ENCODE measurements around the gene FIZ1.

FIZ1 gene

GRCh38 chr19:55642153-55643002 is 43.1 kb upstream of the FIZ1 start:
- H3K27ac ChIP-seq (ENCODE audit: low read depth, low read length), result peak overlapping the region; percentile 52
- H3K4me1 ChIP-seq (ENCODE audit: control insufficient read depth, insufficient read depth, low read length, unreplicated experiment), result peaks cover 9% of the 10 kb centered on the region
- H3K4me3 ChIP-seq (ENCODE audit: low read depth, low read length), result peak overlapping the region; percentile 96
- no peaks in the 10 kb centered on the region; the same call in 1 of the 2 replicates for H3K36me3 ChIP-seq (ENCODE audit: insufficient read depth, low read length)
- H3K27me3 ChIP-seq (ENCODE audit: insufficient read depth, low read length), result no peaks in the 10 kb centered on the region
- H3K79me2 ChIP-seq (ENCODE audit: control insufficient read depth, insufficient read depth, low read length, unreplicated experiment), result peaks cover 36% of the 10 kb centered on the region
- H2AFZ ChIP-seq (ENCODE audit: low read length, unreplicated experiment), result no peak overlapping the region

DNA sequence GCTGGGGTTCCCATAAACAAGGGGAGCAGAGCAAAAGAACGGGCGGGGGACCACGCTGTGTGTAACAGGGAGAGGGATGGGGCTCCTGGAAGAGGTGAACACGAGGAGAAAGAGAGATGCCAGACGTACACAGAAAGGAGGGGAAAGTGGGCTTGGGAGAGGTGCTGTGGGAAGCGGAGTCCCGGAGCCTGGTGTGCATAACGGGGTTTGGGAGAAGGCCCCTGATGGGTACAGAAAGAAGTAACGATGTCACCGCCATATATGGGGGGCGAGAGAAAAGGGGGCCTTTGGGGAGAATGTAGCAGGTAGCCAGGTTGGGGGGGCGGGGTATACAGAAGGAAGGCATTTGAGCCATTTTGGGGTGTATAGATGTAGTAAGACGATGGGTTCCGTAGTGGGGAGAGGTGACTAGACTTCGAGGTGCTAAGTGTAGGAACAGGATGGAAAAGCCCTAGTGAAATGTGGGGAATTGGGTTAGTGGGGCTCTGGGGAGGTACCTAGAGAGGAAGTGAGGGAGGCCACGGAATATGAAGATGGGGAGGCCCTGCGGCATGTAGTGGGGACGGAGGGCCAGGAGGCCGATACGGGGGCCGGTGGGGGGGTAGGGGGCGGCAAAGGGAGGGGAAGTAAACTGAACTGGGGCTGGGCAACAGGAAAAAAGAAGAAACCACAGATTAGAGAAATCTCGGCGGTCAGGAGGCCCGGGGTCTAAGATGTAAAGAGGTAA is 42.3 kb upstream of the FIZ1 start:
- Histone ChIP-seq H3K36me3 (ENCODE audit: insufficient read depth, low read length) (no peaks in the 10 kb centered on the region; the same call in 1 of the 2 replicates), H3K27ac (ENCODE audit: low read depth, low read length) (peak overlapping the region; percentile 86), H2AFZ (ENCODE audit: low read length, unreplicated experiment) (no peak overlapping the region), H3K4me1 (ENCODE audit: control insufficient read depth, insufficient read depth, low read length, unreplicated experiment) (peaks cover 7% of the 10 kb centered on the region), H3K4me3 (ENCODE audit: low read depth, low read length) (peak overlapping the region; percentile 96), H3K79me2 (ENCODE audit: control insufficient read depth, insufficient read depth, low read length, unreplicated experiment) (peaks cover 40% of the 10 kb centered on the region), H3K27me3 (ENCODE audit: insufficient read depth, low read length) (no peaks in the 10 kb centered on the region)

- H2AFZ ChIP-seq (ENCODE audit: low read length, unreplicated experiment), result no peak within 1 kb of the TSS
Observed at GRCh38 chr19:55640577-55641425, 41.5 kb upstream of the FIZ1 start, which contains the start of gene ZNF580. TSS of gene ZNF580 (plus strand) at chr19:55641002. CDS start at chr19:55642509, 1,507 bp downstream.

DNA sequence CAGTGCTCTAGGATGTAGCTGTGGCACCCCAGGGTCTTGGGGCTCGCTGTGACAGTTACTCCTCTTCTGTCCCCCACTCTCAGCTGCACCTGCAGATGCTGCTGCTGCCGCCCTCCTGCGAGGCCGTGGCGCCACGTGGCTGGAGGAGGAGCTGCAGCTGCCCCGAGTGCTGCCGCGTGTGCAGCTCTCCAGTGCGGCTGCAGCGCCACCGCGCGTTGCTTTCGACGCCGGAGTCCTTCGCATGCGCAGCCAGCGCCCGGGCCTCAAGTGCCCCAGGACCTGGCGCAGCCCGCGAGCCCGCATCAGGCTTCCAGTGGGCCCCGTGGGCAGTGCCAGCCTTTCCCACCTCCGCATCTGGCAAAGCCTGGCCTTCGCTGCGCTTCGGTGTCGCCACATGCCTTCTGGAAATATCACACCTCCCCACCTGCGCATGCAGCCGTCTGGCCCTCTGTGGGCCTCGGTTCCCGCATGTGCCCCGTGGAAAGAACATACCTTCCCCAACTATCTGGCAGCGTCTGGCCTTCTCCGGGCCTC is 40.8 kb upstream of the FIZ1 start:
- Histone ChIP-seq H3K4me1 (ENCODE audit: control insufficient read depth, insufficient read depth, low read length, unreplicated experiment) (peaks cover 5% of the 10 kb centered on the region), H3K27ac (ENCODE audit: low read depth, low read length) (peak overlapping the region; percentile 86), H2AFZ (ENCODE audit: low read length, unreplicated experiment) (no peak overlapping the region), H3K27me3 (ENCODE audit: insufficient read depth, low read length) (no peaks in the 10 kb centered on the region), H3K36me3 (ENCODE audit: insufficient read depth, low read length) (no peaks in the 10 kb centered on the region; the same call in 1 of the 2 replicates), H3K4me3 (ENCODE audit: low read depth, low read length) (peak overlapping the region; percentile 96), H3K79me2 (ENCODE audit: control insufficient read depth, insufficient read depth, low read length, unreplicated experiment) (peaks cover 48% of the 10 kb centered on the region)

More at GRCh38 chr19:55640577-55641425, 41.5 kb upstream of the FIZ1 start, which contains the start of gene ZNF580:
- Histone ChIP-seq H3K27me3 (ENCODE audit: insufficient read depth, low read length) (no peaks in the 10 kb centered on the region), H3K36me3 (ENCODE audit: insufficient read depth, low read length) (no peaks in the 10 kb centered on the region; the same call in 1 of the 2 replicates), H3K27ac (ENCODE audit: low read depth, low read length) (peak within 1 kb of the TSS; percentile 86), H3K4me3 (ENCODE audit: low read depth, low read length) (peak within 1 kb of the TSS; percentile 96), H3K4me1 (ENCODE audit: control insufficient read depth, insufficient read depth, low read length, unreplicated experiment) (peaks cover 7% of the 10 kb centered on the region), H3K79me2 (ENCODE audit: control insufficient read depth, insufficient read depth, low read length, unreplicated experiment) (peaks cover 47% of the 10 kb centered on the region)

DNA sequence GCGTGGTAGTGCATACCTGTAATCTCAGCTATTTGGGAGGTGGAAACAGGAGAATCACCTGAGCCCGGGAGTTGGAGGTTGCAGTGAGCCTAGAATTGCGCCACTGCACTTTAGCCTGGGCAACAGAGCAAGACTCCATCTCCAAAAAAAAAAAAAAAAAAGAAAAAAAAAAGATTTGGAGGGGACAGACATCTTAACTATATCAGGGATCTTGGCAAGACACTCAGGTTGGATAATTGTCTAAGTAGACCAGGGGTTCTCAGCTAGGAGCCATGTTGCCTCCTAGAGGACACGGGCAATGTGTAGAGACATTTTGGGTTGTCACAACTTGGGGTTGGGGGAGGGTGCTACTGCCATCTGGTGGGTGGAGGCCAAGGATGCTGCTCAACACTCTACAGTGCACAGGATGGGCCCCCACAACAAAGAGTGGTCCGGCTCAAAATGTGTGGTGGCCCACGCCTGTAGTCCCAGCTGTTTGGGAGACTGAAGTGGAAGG is 39.6 kb upstream of the FIZ1 start:
- H3K27ac ChIP-seq (ENCODE audit: low read depth, low read length), result no peak overlapping the region
- H3K79me2 ChIP-seq (ENCODE audit: control insufficient read depth, insufficient read depth, low read length, unreplicated experiment), result peaks cover 39% of the 10 kb centered on the region
- H3K4me1 ChIP-seq (ENCODE audit: control insufficient read depth, insufficient read depth, low read length, unreplicated experiment), result peaks cover 5% of the 10 kb centered on the region

GRCh38 chr19:55637534-55637933 is 38.2 kb upstream of the FIZ1 start:
- Histone ChIP-seq H3K4me1 (ENCODE audit: control insufficient read depth, insufficient read depth, low read length, unreplicated experiment) (no peaks in the 10 kb centered on the region), H3K79me2 (ENCODE audit: control insufficient read depth, insufficient read depth, low read length, unreplicated experiment) (peaks cover 29% of the 10 kb centered on the region)

More for the DNA sequence above, 39.6 kb upstream of the FIZ1 start:
- Histone ChIP-seq H2AFZ (ENCODE audit: low read length, unreplicated experiment) (no peak overlapping the region), H3K36me3 (ENCODE audit: insufficient read depth, low read length) (no peaks in the 10 kb centered on the region), H3K4me3 (ENCODE audit: low read depth, low read length) (no peak overlapping the region), H3K27me3 (ENCODE audit: insufficient read depth, low read length) (no peaks in the 10 kb centered on the region)

DNA sequence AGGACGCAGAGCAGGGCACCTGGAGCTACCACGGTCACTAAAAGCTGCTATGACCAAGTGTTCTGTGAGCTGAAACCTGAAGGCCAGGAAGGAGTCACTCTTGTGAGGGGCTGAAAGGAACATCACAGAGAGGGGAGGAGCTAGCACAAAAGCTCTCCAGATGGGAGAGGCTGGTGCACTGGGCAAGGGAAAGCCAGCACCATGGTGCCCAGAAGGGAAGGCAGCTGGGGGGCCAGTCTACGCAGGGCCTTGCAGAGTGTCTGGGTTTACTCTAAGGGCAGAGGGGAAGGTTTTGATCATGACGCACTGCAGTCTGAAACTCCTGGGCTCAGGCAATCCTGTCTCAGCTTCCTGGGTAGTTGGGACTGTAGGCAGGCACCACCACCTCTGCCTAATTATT is 37.4 kb upstream of the FIZ1 start:
- Histone ChIP-seq H2AFZ (ENCODE audit: low read length, unreplicated experiment) (no peak overlapping the region), H3K27me3 (ENCODE audit: insufficient read depth, low read length) (no peaks in the 10 kb centered on the region), H3K4me3 (ENCODE audit: low read depth, low read length) (no peak overlapping the region; the same call in 1 of the 2 replicates), H3K4me1 (ENCODE audit: control insufficient read depth, insufficient read depth, low read length, unreplicated experiment) (no peaks in the 10 kb centered on the region), H3K36me3 (ENCODE audit: insufficient read depth, low read length) (no peaks in the 10 kb centered on the region), H3K79me2 (ENCODE audit: control insufficient read depth, insufficient read depth, low read length, unreplicated experiment) (peaks cover 29% of the 10 kb centered on the region), H3K27ac (ENCODE audit: low read depth, low read length) (no peak overlapping the region)

More at GRCh38 chr19:55637534-55637933, 38.2 kb upstream of the FIZ1 start:
- no peak overlapping the region for H3K27ac ChIP-seq (ENCODE audit: low read depth, low read length)
- no peak overlapping the region for H3K4me3 ChIP-seq (ENCODE audit: low read depth, low read length)
- no peaks in the 10 kb centered on the region for H3K27me3 ChIP-seq (ENCODE audit: insufficient read depth, low read length)
- H2AFZ ChIP-seq (ENCODE audit: low read length, unreplicated experiment), result no peak overlapping the region
- H3K36me3 ChIP-seq (ENCODE audit: insufficient read depth, low read length), result no peaks in the 10 kb centered on the region

DNA sequence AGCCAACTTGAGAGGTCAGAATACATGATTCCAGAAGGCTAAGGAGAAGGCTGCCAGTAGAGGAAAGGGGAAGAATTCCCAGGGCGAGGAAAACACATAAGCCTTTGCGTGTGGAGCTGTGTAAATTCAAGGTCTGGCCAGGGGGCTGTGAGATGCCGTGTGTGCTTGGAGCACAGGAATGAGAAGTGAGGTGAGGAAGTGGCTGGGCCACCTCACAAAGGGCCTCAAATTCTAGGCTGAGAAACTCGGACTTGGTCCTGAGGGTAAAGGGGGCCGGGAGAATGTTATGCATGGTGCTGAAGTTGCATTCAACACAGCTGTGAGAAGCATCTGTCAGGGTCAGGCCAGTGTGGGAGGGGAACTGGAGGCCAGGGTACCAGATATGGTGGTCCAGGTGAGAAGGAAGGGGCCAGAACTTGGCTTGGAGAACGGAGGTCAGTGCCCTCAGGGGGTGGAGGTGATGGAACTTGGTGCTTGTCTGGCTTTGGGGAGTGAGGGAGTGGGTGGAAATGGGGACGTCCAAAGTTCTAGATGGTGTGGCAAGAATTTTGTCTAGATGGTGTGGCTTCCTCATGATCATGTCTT is 36.6 kb upstream of the FIZ1 start:
- H3K27me3 ChIP-seq (ENCODE audit: insufficient read depth, low read length), result no peaks in the 10 kb centered on the region
- no peak overlapping the region for H2AFZ ChIP-seq (ENCODE audit: low read length, unreplicated experiment)
- peak overlapping the region; percentile 89 for H3K4me3 ChIP-seq (ENCODE audit: low read depth, low read length)
- no peaks in the 10 kb centered on the region for H3K36me3 ChIP-seq (ENCODE audit: insufficient read depth, low read length)
- H3K27ac ChIP-seq (ENCODE audit: low read depth, low read length), result no peak overlapping the region
- no peaks in the 10 kb centered on the region for H3K4me1 ChIP-seq (ENCODE audit: control insufficient read depth, insufficient read depth, low read length, unreplicated experiment)
- H3K79me2 ChIP-seq (ENCODE audit: control insufficient read depth, insufficient read depth, low read length, unreplicated experiment), result peaks cover 29% of the 10 kb centered on the region

DNA sequence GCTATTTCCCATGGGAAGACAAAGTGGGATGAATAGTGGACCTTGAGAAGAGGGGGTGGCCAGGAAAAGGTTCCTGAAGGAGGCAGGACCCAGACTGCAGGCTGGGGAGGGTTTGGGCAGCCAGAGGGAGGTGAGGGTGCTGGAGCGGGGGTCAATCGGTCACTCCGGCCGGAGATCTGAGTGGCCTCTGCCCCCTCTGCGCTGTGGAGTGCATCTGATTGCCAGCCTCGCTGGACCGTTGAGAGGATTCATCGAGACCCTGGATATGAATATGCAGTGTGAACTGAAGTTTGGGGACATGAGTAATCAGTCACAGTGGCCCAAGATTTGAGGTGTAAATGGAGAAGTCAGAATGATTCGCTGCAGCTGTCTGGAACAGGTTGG is 36.0 kb upstream of the FIZ1 start:
- Histone ChIP-seq H3K27me3 (ENCODE audit: insufficient read depth, low read length) (no peaks in the 10 kb centered on the region), H3K36me3 (ENCODE audit: insufficient read depth, low read length) (no peaks in the 10 kb centered on the region), H2AFZ (ENCODE audit: low read length, unreplicated experiment) (no peak overlapping the region), H3K27ac (ENCODE audit: low read depth, low read length) (peak overlapping the region; percentile 76), H3K4me1 (ENCODE audit: control insufficient read depth, insufficient read depth, low read length, unreplicated experiment) (no peaks in the 10 kb centered on the region), H3K4me3 (ENCODE audit: low read depth, low read length) (peak overlapping the region; percentile 89), H3K79me2 (ENCODE audit: control insufficient read depth, insufficient read depth, low read length, unreplicated experiment) (peaks cover 29% of the 10 kb centered on the region)

All from ACC112 (cell line).